Stimulated activated CD4-positive, alpha-beta T cell treated with anti-CD3 and anti-CD28 coated beads, Interleukin-4, amount 100 ng/mL, for 1 hour (primary cell): ENCODE data around the gene STING1.
"Not testable (repeated sequence)": the region's sequence is repeated elsewhere in the genome, so short reads cannot be mapped to it uniquely, and the experiment has no call there.

Experiments
- DNase-seq: peaks from one replicate; pipeline ENCODE4 v3.0.0-alpha.2; 2020

The STING1 gene

GRCh38 chr5:139461698-139462097 lies 20.9 kb downstream of the STING1 start:
- no peak for DNase-seq

- DNase-seq, result no peak
Measured at GRCh38 chr5:139461176-139461575, 21.4 kb downstream of the STING1 start.

GRCh38 chr5:139460455-139460854 lies 22.1 kb downstream of the STING1 start:
- no peak for DNase-seq

GRCh38 chr5:139459451-139459934 lies 23.1 kb downstream of the STING1 start:
- peak; percentile 41 for DNase-seq

- peak; percentile 66 for DNase-seq
Measured at GRCh38 chr5:139458580-139459407, 23.8 kb downstream of the STING1 start.

GRCh38 chr5:139457653-139458306 lies 24.8 kb downstream of the STING1 start:
- DNase-seq, result no peak

- no peak for DNase-seq
Measured at GRCh38 chr5:139457241-139457640, 25.3 kb downstream of the STING1 start.

- no peak for DNase-seq
Measured at GRCh38 chr5:139456776-139457175, 25.8 kb downstream of the STING1 start.

- DNase-seq, result no peak
Measured at GRCh38 chr5:139454568-139455290, 27.8 kb downstream of the STING1 start.

GRCh38 chr5:139453683-139454567 lies 28.6 kb downstream of the STING1 start:
- DNase-seq, result no peak

GRCh38 chr5:139451878-139452660 lies 30.5 kb downstream of the STING1 start:
- DNase-seq, result no peak

- no peak for DNase-seq
Measured at GRCh38 chr5:139451176-139451575, 31.4 kb downstream of the STING1 start.

- no peak for DNase-seq
Measured at GRCh38 chr5:139446956-139447779, 35.4 kb downstream of the STING1 start.

GRCh38 chr5:139445325-139446170 lies 37.0 kb downstream of the STING1 start:
- DNase-seq, result no peak

- DNase-seq, result no peak
Measured at GRCh38 chr5:139443831-139444453, 38.6 kb downstream of the STING1 start.

GRCh38 chr5:139440416-139440815 lies 42.1 kb downstream of the STING1 start:
- DNase-seq, result not testable (repeated sequence)

GRCh38 chr5:139439013-139439903 lies 43.3 kb downstream of the STING1 start, which contains the start of gene DNAJC18:
Gene DNAJC18 (minus strand): TSS chr5:139439525. CDS start chr5:139439445, 80 bp downstream.
- peak; percentile 94 for DNase-seq

GRCh38 chr5:139438707-139439012 lies 43.9 kb downstream of the STING1 start:
- no peak for DNase-seq
